Right lobe of liver (tissue), 6 donors: ENCODE data around the gene CTAG2. TPM values are rescaled to one million over a fixed set of nuclear protein-coding genes. Genes with fewer than 3 reads are reported as not detected.
"Not testable (repeated sequence)": the region's sequence is repeated elsewhere in the genome, so short reads cannot be mapped to it uniquely, and the experiment has no call there.

ENCODE experiments used
- ATAC-seq, 4 donors: fragments of 200-7000 bp; cut with Tn5 transposase; one replicate each; pipeline ENCODE4 v1.9.1; 2020; ENCODE audit warnings: mild to moderate bottlenecking in 4 of 4, moderate library complexity in 4 of 4
- DNase-seq, 3 donors: peaks; one replicate each; pipeline ENCODE4 v3.0.0-alpha.2; 2020
- H3K27ac ChIP-seq, 3 donors: fragments of 200-600 bp; one replicate each; pipeline ENCODE4 v1.8.0; 2022
- H3K27me3 ChIP-seq, 2 donors: fragments of 200-600 bp; one replicate each; pipeline ENCODE4 v1.8.0; 2022
- H3K36me3 ChIP-seq, 4 donors: fragments of 200-600 bp; sonication (generic) in 1 of 4; one replicate each; pipeline versions ENCODE4 v1.5.1 to v1.8.0; 2017 to 2022; ENCODE audit warnings: control low read depth in 1 of 4
- H3K4me1 ChIP-seq, 4 donors: fragments of 200-600 bp; sonication (generic) in 1 of 4; one replicate each; pipeline versions ENCODE4 v1.5.1 to v1.8.0; 2017 to 2022; ENCODE audit warnings: control low read depth in 1 of 4
- H3K4me3 ChIP-seq, 3 donors: fragments of 200-600 bp; one replicate each; pipeline ENCODE4 v1.8.0; 2022
- H3K9me3 ChIP-seq, 4 donors: fragments of 200-600 bp; sonication (generic) in 1 of 4; one replicate each; pipeline versions ENCODE4 v1.5.1 to v1.8.0; 2017 to 2022; ENCODE audit warnings: control low read depth in 1 of 4
- CTCF ChIP-seq, 4 donors: fragments of 200-600 bp in 3 of 4; fragments of 450-650 bp in 1 of 4; IDR thresholded peaks; one replicate each; pipeline versions ENCODE4 v1.5.1 to v1.8.0; 2016 to 2022; ENCODE audit warnings: antibody characterized with exemption in 4 of 4, mild to moderate bottlenecking in 2 of 4
- POLR2A ChIP-seq: fragments of 450-650 bp; IDR thresholded peaks from one replicate; pipeline ENCODE4 v1.6.1; 2017; ENCODE audit warnings: antibody characterized with exemption, mild to moderate bottlenecking
- WGBS: methylation state at CpG from one replicate; pipeline ENCODE4 v1.1.6; 2018; ENCODE audit warnings: low coverage, low lambda C conversion rate; ENCODE audit not compliant: insufficient coverage; ENCODE audit errors: missing lambda C conversion rate; 5-methylcytosine and 5-hydroxymethylcytosine counted together
- intact Hi-C, 2 donors: fragments of 100-400 bp; cut with DNase I; formaldehyde crosslinking; loops; one replicate each; pipeline versions ENCODE4 v1.11.2 to v1.14.1; 2022
- total RNA-seq, 6 experiments: library from RNA; depleted of rRNA in 2 of 6; stranded (reverse); fragments of >200 nt in 2 of 6; fragmentation: NEBNext Ultra II Directional in 3 of 6; extraction: Animal tissue kit (Norgen Biotek cat#: 25700) in 3 of 6; gene quantifications; one replicate each; pipeline versions ENCODE4 v1.1.0 to v1.2.4, GENCODE V29; 2016 to 2023
- donor health status: DM: no; HTN: yes; CAD: no.
- donor health status: DM: no; HTN: no; CAD: no.
- donor health status: DM: no; HTN: no; CAD: no.
- donor health status: DM: no; HTN: yes; CAD: no.
- donor health status: DM: no; HTN: yes; CAD: no.

CTAG2 gene
- total RNA-seq, 6 experiments from 2014 or later = not detected

DNA sequence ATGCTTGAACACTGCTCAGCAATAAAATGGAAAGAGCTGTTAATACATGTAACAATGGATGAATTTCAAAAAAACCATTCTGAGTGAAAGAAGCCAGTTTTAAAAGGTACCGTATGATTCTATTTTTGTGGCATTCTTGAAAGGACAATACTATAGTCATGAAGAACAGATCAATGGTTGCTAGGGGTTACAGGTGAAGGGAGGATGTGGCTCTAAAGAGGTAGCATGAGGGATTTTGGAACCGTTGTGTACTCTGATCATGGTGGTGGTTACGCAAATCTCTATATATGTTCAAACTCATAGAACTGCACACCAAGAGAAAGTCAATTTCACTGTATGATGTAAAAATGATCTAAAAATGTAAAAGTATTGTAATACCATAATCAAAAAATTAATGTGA is 40.0 kb upstream of the CTAG2 start:
- ATAC-seq (no peak), DNase-seq (no peak)
- no peak overlapping the region for H3K27ac ChIP-seq
- H3K9me3 ChIP-seq = no peaks in the 10 kb centered on the region
- H3K4me1 ChIP-seq = no peaks in the 10 kb centered on the region
- TF ChIP-seq POLR2A (no peak), CTCF (IDR thresholded peaks at IDR 0.05) (no peak)
- H3K36me3 ChIP-seq = no peaks in the 10 kb centered on the region
- H3K27me3 ChIP-seq = peaks cover 0 to 3% of the 10 kb centered on the region in 2 donors
- intact Hi-C loops = no loop called here
- 48% methylated on average over 3 of the region's 3 CpGs for WGBS
- H3K4me3 ChIP-seq = no peak overlapping the region

DNA sequence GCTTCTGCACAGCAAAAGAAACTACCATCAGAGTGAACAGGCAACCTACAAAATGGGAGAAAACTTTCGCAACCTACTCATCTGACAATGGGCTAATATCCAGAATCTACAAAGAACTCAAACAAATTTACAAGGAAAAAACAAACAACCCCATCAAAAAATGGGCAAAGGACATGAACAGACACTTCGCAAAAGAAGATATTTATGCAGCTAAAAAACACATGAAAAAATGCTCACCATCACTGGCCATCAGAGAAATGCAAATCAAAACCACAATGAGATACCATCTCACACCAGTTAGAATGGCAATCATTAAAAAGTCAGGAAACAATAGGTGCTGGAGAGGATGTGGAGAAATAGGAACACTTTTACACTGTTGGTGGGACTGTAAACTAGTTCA is 37.1 kb upstream of the CTAG2 start:
- H3K27me3 ChIP-seq, H3K9me3 ChIP-seq, intact Hi-C loops, H3K27ac ChIP-seq, DNase-seq, H3K4me3 ChIP-seq, H3K36me3 ChIP-seq, H3K4me1 ChIP-seq, ATAC-seq: not testable (repeated sequence)
- 53% methylated on average over 2 of the region's 2 CpGs for WGBS

- ATAC-seq, H3K27ac ChIP-seq: not testable (repeated sequence)
Observed at GRCh38 chrX:154672084-154672483, 18.7 kb upstream of the CTAG2 start.

DNA sequence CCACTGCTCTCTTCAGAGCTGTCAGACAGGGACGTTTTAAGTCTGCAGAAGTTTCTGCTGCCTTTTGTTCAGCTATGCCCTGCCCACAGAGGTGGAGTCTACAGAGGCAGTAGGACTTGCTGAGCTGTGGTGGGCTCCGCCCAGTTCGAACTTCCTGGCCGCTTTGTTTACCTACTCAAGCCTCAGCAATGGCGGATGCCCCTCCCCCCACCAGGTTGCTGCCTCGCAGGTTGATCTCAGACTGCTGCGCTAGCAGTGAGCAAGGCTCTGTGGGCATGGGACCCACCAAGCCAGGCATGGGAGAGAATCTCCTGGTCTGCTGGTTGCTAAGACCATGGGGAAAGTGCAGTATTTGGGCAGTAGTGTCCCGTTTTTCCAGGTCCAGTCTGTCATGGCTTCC is 17.5 kb upstream of the CTAG2 start:
- not testable (repeated sequence) for ATAC-seq, DNase-seq

More at GRCh38 chrX:154672084-154672483, 18.7 kb upstream of the CTAG2 start:
- H3K36me3 ChIP-seq, H3K27me3 ChIP-seq, H3K4me1 ChIP-seq, H3K4me3 ChIP-seq, intact Hi-C loops, H3K9me3 ChIP-seq, DNase-seq: not testable (repeated sequence)

DNA sequence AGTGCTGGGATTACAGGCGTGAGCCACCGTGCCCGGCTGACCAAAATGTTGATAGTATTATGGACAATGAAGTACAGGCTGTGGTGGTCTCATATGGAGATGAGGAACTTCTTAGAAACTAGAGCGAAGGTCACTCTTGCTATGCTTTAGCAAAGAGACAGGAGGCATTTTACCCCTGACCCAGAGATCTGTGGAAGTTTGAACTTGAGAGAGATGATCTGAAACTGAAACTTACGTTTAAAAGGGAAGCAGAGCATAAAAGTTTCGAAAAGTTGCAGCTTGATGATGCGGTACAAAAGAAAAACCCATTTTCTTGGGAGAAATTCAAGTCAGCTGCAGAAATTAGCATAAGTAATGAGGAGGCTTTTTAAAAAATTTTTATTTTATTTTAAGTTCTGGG is 8.5 kb upstream of the CTAG2 start:
- Histone ChIP-seq H3K4me3 (no peak overlapping the region), H3K36me3 (no peaks in the 10 kb centered on the region), H3K27me3 (no peaks in the 10 kb centered on the region), H3K4me1 (no peaks in the 10 kb centered on the region), H3K9me3 (no peaks in the 10 kb centered on the region), H3K27ac (no peak overlapping the region)
- no peak for ATAC-seq
- no peak for DNase-seq
- 64% methylated on average over 7 of the region's 7 CpGs for WGBS
- no peak for TF ChIP-seq CTCF (IDR thresholded peaks at IDR 0.05)
- no peak for TF ChIP-seq POLR2A
- intact Hi-C loops = no loop called here

More for the DNA sequence above, 17.5 kb upstream of the CTAG2 start:
- no CpG with 5 or more reads among the region's 8 CpGs for WGBS
- H3K9me3 ChIP-seq, H3K27ac ChIP-seq, H3K36me3 ChIP-seq, H3K4me1 ChIP-seq, H3K27me3 ChIP-seq, H3K4me3 ChIP-seq, intact Hi-C loops: not testable (repeated sequence)

GRCh38 chrX:154661170-154661569 is 7.8 kb upstream of the CTAG2 start:
- H3K27ac ChIP-seq = no peak overlapping the region
- DNase-seq (no peak), ATAC-seq (no peak)
- H3K27me3 ChIP-seq = no peaks in the 10 kb centered on the region
- H3K36me3 ChIP-seq = no peaks in the 10 kb centered on the region
- intact Hi-C loops = no loop called here
- TF ChIP-seq CTCF (IDR thresholded peaks at IDR 0.05) (no peak), POLR2A (no peak)
- H3K9me3 ChIP-seq = no peaks in the 10 kb centered on the region
- no peaks in the 10 kb centered on the region for H3K4me1 ChIP-seq
- H3K4me3 ChIP-seq = no peak overlapping the region
- WGBS = 52% methylated on average over 4 of the region's 4 CpGs
